ENCODE data around the gene HOMEZ. TPM values are rescaled to one million over a fixed set of nuclear protein-coding genes. Genes with fewer than 3 reads are reported as not detected.
A peak's percentile ranks its signal among the peaks of the same experiment; 100 is the strongest.

HOMEZ gene
- total and polyA plus RNA-seq, 7 experiments from 2014 or later, result 5.2 to 20.4 (median 8.6) TPM

GRCh38 chr14:23320584-23321571 is 34.9 kb upstream of the HOMEZ start, which contains the start of gene PABPN1:
TSS of gene PABPN1 (plus strand) at chr14:23321457. CDS start at chr14:23321470, 13 bp downstream.
- peak within 1 kb of the TSS; percentile 96 for H3K27ac ChIP-seq (ENCODE audit: low read depth, low read length)
- peak within 1 kb of the TSS; percentile 84 for H3K4me3 ChIP-seq (ENCODE audit: low read length)
- no peaks in the 10 kb centered on the region for H3K9me3 ChIP-seq (ENCODE audit: control insufficient read depth in 2 of 3, low read length in 3 of 3)
- H3K4me1 ChIP-seq (ENCODE audit: control insufficient read depth in 2 of 2, insufficient read depth in 2 of 2, low read length in 2 of 2), result peaks cover 22% of the 10 kb centered on the region in 2 donors
- peaks cover 15 to 25% (median 23%) of the 10 kb centered on the region in 3 experiments for H3K36me3 ChIP-seq (ENCODE audit: control insufficient read depth in 2 of 3, insufficient read depth in 3 of 3, low read length in 3 of 3)
- Mint-ChIP-seq H3K27ac (peak within 1 kb of the TSS; percentile 96 to 99 (median 98)), H3K27me3 (peaks cover 0 to 3% (median 0%) of the 10 kb centered on the region in 5 donors), H3K4me3 (peak within 1 kb of the TSS; percentile 91 to 97 (median 93)), H3K4me1 (peaks cover 22 to 38% (median 32%) of the 10 kb centered on the region in 7 donors), H3K9me3 (peaks cover 0 to 3% (median 0%) of the 10 kb centered on the region in 11 donors), H3K36me3 (peaks cover 0 to 27% (median 5%) of the 10 kb centered on the region in 5 donors)
- intact Hi-C loops (cut with micrococcal nuclease), result loop anchor here (1.0 to 5.0 kb wide), 20 partner anchors 20 to 1844 kb away; partner anchors contain the start of genes ACIN1 (in 2 of the 2), C14orf119 (in 2 of the 2), HOMEZ (in 2 of the 2) and NGDN (in 2 of the 2)
- no peaks in the 10 kb centered on the region for H3K27me3 ChIP-seq (ENCODE audit: control insufficient read depth in 2 of 2, insufficient read depth in 2 of 2, low read length in 2 of 2)
- CTCF ChIA-PET, result interaction anchor here (0.6 to 4.2 kb wide), 15 partner anchors 9 to 252 kb away, joined by 3 to 41 read pairs (median 3); partner anchors contain the start of genes ACIN1, BCL2L2, HOMEZ and PPP1R3E
- ATAC-seq (peak; percentile 91), DNase-seq (peak; percentile 87 to 100 (median 99))
- POLR2A ChIA-PET, result interaction anchor here (0.5 to 8.3 kb wide), 34 partner anchors 10 to 1844 kb away, joined by 3 to 286 read pairs (median 4); partner anchors contain the start of genes ACIN1, BCL2L2, C14orf119 and DCAF11

GRCh38 chr14:23319746-23320583 is 34.0 kb upstream of the HOMEZ start:
- Mint-ChIP-seq H3K9me3 (peaks cover 0 to 3% (median 0%) of the 10 kb centered on the region in 11 donors), H3K27ac (peak overlapping the region; percentile 96 to 99 (median 98)), H3K4me3 (peak overlapping the region; percentile 88 to 96 (median 92)), H3K36me3 (peaks cover 0 to 24% (median 5%) of the 10 kb centered on the region in 5 donors), H3K4me1 (peaks cover 22 to 38% (median 32%) of the 10 kb centered on the region in 7 donors), H3K27me3 (peaks cover 0 to 3% (median 0%) of the 10 kb centered on the region in 5 donors)
- DNase-seq (no peak), ATAC-seq (no peak)
- Histone ChIP-seq H3K4me1 (ENCODE audit: control insufficient read depth in 2 of 2, insufficient read depth in 2 of 2, low read length in 2 of 2) (peaks cover 22% of the 10 kb centered on the region in 2 donors), H3K27me3 (ENCODE audit: control insufficient read depth in 2 of 2, insufficient read depth in 2 of 2, low read length in 2 of 2) (no peaks in the 10 kb centered on the region), H3K9me3 (ENCODE audit: control insufficient read depth in 2 of 3, low read length in 3 of 3) (no peaks in the 10 kb centered on the region), H3K4me3 (ENCODE audit: low read length) (peak overlapping the region; percentile 70), H3K27ac (ENCODE audit: low read depth, low read length) (peak overlapping the region; percentile 89), H3K36me3 (ENCODE audit: control insufficient read depth in 2 of 3, insufficient read depth in 3 of 3, low read length in 3 of 3) (peaks cover 15 to 22% (median 16%) of the 10 kb centered on the region in 3 experiments)
- intact Hi-C loops (cut with micrococcal nuclease), result loop anchor here (2.0 to 5.0 kb wide), 7 partner anchors 61 to 1843 kb away; partner anchors contain the start of genes DHRS4 (in 1 of the 2), PRMT5 (in 1 of the 2), RAB2B (in 1 of the 2) and SDR39U1 (in 1 of the 2)
- POLR2A ChIA-PET, result interaction anchor here (0.9 to 8.3 kb wide), 21 partner anchors 9 to 1843 kb away, joined by 3 to 286 read pairs (median 7); partner anchors contain the start of genes ACIN1, BCL2L2, C14orf119 and HOMEZ
- CTCF ChIA-PET, result interaction anchor here (0.9 to 4.2 kb wide), 4 partner anchors 13 to 231 kb away, joined by 3 to 41 read pairs (median 4); partner anchors contain the start of genes BCL2L2, PPP1R3E and ZFHX2

GRCh38 chr14:23316300-23316699 is 30.4 kb upstream of the HOMEZ start:
- Histone ChIP-seq H3K27ac (ENCODE audit: low read depth, low read length) (no peak overlapping the region), H3K27me3 (ENCODE audit: control insufficient read depth in 2 of 2, insufficient read depth in 2 of 2, low read length in 2 of 2) (no peaks in the 10 kb centered on the region), H3K4me1 (ENCODE audit: control insufficient read depth in 2 of 2, insufficient read depth in 2 of 2, low read length in 2 of 2) (peaks cover 9 to 10% of the 10 kb centered on the region in 2 donors), H3K4me3 (ENCODE audit: low read length) (no peak overlapping the region), H3K9me3 (ENCODE audit: control insufficient read depth in 2 of 3, low read length in 3 of 3) (no peaks in the 10 kb centered on the region), H3K36me3 (ENCODE audit: control insufficient read depth in 2 of 3, insufficient read depth in 3 of 3, low read length in 3 of 3) (no peaks in the 10 kb centered on the region)
- Mint-ChIP-seq H3K36me3 (peaks cover 0 to 10% (median 0%) of the 10 kb centered on the region in 5 donors), H3K27ac (no peak overlapping the region), H3K4me1 (peaks cover 7 to 16% (median 15%) of the 10 kb centered on the region in 7 donors), H3K9me3 (peaks cover 0 to 3% (median 0%) of the 10 kb centered on the region in 11 donors), H3K4me3 (no peak overlapping the region), H3K27me3 (peaks cover 0 to 4% (median 0%) of the 10 kb centered on the region in 5 donors)
- POLR2A ChIA-PET, result interaction anchor here (0.7 to 1.3 kb wide), 3 partner anchors 14 to 224 kb away, joined by 3 to 7 read pairs (median 3); partner anchors contain the start of gene PPP1R3E
- intact Hi-C loops (cut with micrococcal nuclease), result no loop called here
- CTCF ChIA-PET, result no interaction called here
- ATAC-seq (no peak), DNase-seq (no peak)

- peaks cover 0 to 4% (median 0%) of the 10 kb centered on the region in 5 donors for H3K36me3 Mint-ChIP-seq
- Histone ChIP-seq H3K4me1 (ENCODE audit: control insufficient read depth in 2 of 2, insufficient read depth in 2 of 2, low read length in 2 of 2) (no peaks in the 10 kb centered on the region), H3K4me3 (ENCODE audit: low read length) (no peak overlapping the region), H3K27me3 (ENCODE audit: control insufficient read depth in 2 of 2, insufficient read depth in 2 of 2, low read length in 2 of 2) (no peaks in the 10 kb centered on the region), H3K9me3 (ENCODE audit: control insufficient read depth in 2 of 3, low read length in 3 of 3) (no peaks in the 10 kb centered on the region), H3K36me3 (ENCODE audit: control insufficient read depth in 2 of 3, insufficient read depth in 3 of 3, low read length in 3 of 3) (no peaks in the 10 kb centered on the region), H3K27ac (ENCODE audit: low read depth, low read length) (no peak overlapping the region)
- ChIA-PET CTCF (interaction anchor here (1.2 kb wide), 1 partner anchor 8 kb away, joined by 4 read pairs; the partner anchor contains the start of gene PPP1R3E), POLR2A (interaction anchor here (2.8 to 3.2 kb wide), 2 partner anchors 9 to 10 kb away, joined by 12 to 16 read pairs; partner anchors contain the start of genes PABPN1 and PPP1R3E)
- ATAC-seq, result no peak
- H3K27ac Mint-ChIP-seq, result no peak overlapping the region
- DNase-seq, result no peak
- peaks cover 0 to 18% (median 4%) of the 10 kb centered on the region in 7 donors for H3K4me1 Mint-ChIP-seq
- H3K27me3 Mint-ChIP-seq, result peaks cover 16 to 30% (median 19%) of the 10 kb centered on the region in 5 donors
- intact Hi-C loops (cut with micrococcal nuclease), result no loop called here
- no peak overlapping the region for H3K4me3 Mint-ChIP-seq
- H3K9me3 Mint-ChIP-seq, result no peaks in the 10 kb centered on the region
These were observed 24.6 kb upstream of the HOMEZ start for GRCh38 chr14:23310546-23310945.

- Histone ChIP-seq H3K4me1 (ENCODE audit: control insufficient read depth in 2 of 2, insufficient read depth in 2 of 2, low read length in 2 of 2) (no peaks in the 10 kb centered on the region), H3K9me3 (ENCODE audit: control insufficient read depth in 2 of 3, low read length in 3 of 3) (no peaks in the 10 kb centered on the region), H3K4me3 (ENCODE audit: low read length) (no peak overlapping the region), H3K36me3 (ENCODE audit: control insufficient read depth in 2 of 3, insufficient read depth in 3 of 3, low read length in 3 of 3) (no peaks in the 10 kb centered on the region), H3K27ac (ENCODE audit: low read depth, low read length) (no peak overlapping the region), H3K27me3 (ENCODE audit: control insufficient read depth in 2 of 2, insufficient read depth in 2 of 2, low read length in 2 of 2) (no peaks in the 10 kb centered on the region)
- ChIA-PET POLR2A (interaction anchor here (2.0 kb wide), 1 partner anchor 12 kb away, joined by 8 read pairs; the partner anchor contains the start of gene PABPN1), CTCF (no interaction called here)
- DNase-seq (no peak), ATAC-seq (no peak)
- Mint-ChIP-seq H3K27ac (no peak overlapping the region), H3K4me3 (no peak overlapping the region), H3K4me1 (peaks cover 0 to 21% (median 4%) of the 10 kb centered on the region in 7 donors), H3K9me3 (no peaks in the 10 kb centered on the region), H3K36me3 (peaks cover 0 to 4% (median 0%) of the 10 kb centered on the region in 5 donors), H3K27me3 (peaks cover 19 to 31% (median 23%) of the 10 kb centered on the region in 5 donors)
- intact Hi-C loops (cut with micrococcal nuclease), result loop anchor here (10.0 kb wide), 4 partner anchors 806 to 1834 kb away; partner anchors contain the start of genes EMC9 (in 2 of the 2), PSME2 (in 2 of the 2), RNF31 (in 2 of the 2) and CHMP4A (in 1 of the 2)
These were observed 23.0 kb upstream of the HOMEZ start for GRCh38 chr14:23308721-23309445.
